Astrocyte (in vitro differentiated cells and primary cell): ENCODE data around the gene PTPRT. TPM values are rescaled to one million over a fixed set of nuclear protein-coding genes. Genes with fewer than 3 reads are reported as not detected.

Experiments
- DNase-seq: peaks from one replicate; pipeline ENCODE4 v3.0.0-alpha.2; 2010; ENCODE audit warnings: low read depth
- FAIRE-seq: peaks from 2 replicates; lab custom pipeline; 2011; peaks lifted over from hg19 to GRCh38; lab: Jason Lieb, UNC
- H2AFZ ChIP-seq: 2 replicates; pipeline ENCODE4 v1.6.0; 2012; ENCODE audit warnings: low read depth, low read length, inconsistent platforms
- H3K27ac ChIP-seq: 2 replicates; pipeline ENCODE4 v1.5.1; 2011; ENCODE audit warnings: low read depth, low read length, inconsistent platforms
- H3K27me3 ChIP-seq: 2 replicates; pipeline ENCODE4 v1.6.0; 2011; ENCODE audit warnings: low read length, inconsistent platforms; ENCODE audit not compliant: insufficient read depth
- H3K36me3 ChIP-seq: 2 replicates; pipeline ENCODE4 v1.5.1; 2011; ENCODE audit warnings: low read length, inconsistent platforms; ENCODE audit not compliant: insufficient read depth
- H3K4me1 ChIP-seq: 2 replicates; pipeline ENCODE4 v1.5.1; 2011; ENCODE audit warnings: low read length, inconsistent platforms; ENCODE audit not compliant: insufficient read depth
- H3K4me2 ChIP-seq: 2 replicates; pipeline ENCODE4 v1.6.0; 2012; ENCODE audit warnings: low read length, inconsistent platforms
- H3K4me3 ChIP-seq: 2 replicates; pipeline ENCODE4 v1.5.1; 2011; ENCODE audit warnings: low read depth, mild to moderate bottlenecking, low read length, inconsistent platforms; ENCODE audit not compliant: insufficient read depth
- H3K79me2 ChIP-seq: 2 replicates; pipeline ENCODE4 v1.6.0; 2012; ENCODE audit warnings: mild to moderate bottlenecking, low read length, inconsistent platforms; ENCODE audit not compliant: insufficient read depth
- H3K9ac ChIP-seq: 2 replicates; pipeline ENCODE4 v1.6.0; 2012; ENCODE audit warnings: mild to moderate bottlenecking, low read length, inconsistent platforms
- H3K9me3 ChIP-seq: 2 replicates; pipeline ENCODE4 v1.5.1; 2012; ENCODE audit warnings: low read depth, mild to moderate bottlenecking, low read length, inconsistent platforms; ENCODE audit not compliant: insufficient read depth
- H4K20me1 ChIP-seq: 2 replicates; pipeline ENCODE4 v1.6.0; 2012; ENCODE audit warnings: low read length, inconsistent platforms; ENCODE audit not compliant: insufficient read depth
- H3K27ac Mint-ChIP-seq: one replicate; pipeline ENCODE4 v1.8.0; 2021; ENCODE audit warnings: mild to moderate bottlenecking, mixed read lengths; ENCODE audit not compliant: unreplicated experiment
- H3K27me3 Mint-ChIP-seq: one replicate; pipeline ENCODE4 v1.8.0; 2021; ENCODE audit warnings: low read depth, mixed read lengths; ENCODE audit not compliant: unreplicated experiment
- H3K36me3 Mint-ChIP-seq: one replicate; pipeline ENCODE4 v1.8.0; 2021; ENCODE audit warnings: low read depth, mixed read lengths; ENCODE audit not compliant: unreplicated experiment
- H3K4me1 Mint-ChIP-seq: one replicate; pipeline ENCODE4 v1.8.0; 2021; ENCODE audit warnings: low read depth, mixed read lengths; ENCODE audit not compliant: unreplicated experiment
- H3K4me3 Mint-ChIP-seq: one replicate; pipeline ENCODE4 v1.8.0; 2021; ENCODE audit warnings: mild to moderate bottlenecking, moderate library complexity, mixed read lengths; ENCODE audit not compliant: unreplicated experiment
- H3K9me3 Mint-ChIP-seq: one replicate; pipeline ENCODE4 v1.8.0; 2021; ENCODE audit warnings: mild to moderate bottlenecking, mixed read lengths; ENCODE audit not compliant: unreplicated experiment
- EZH2 ChIP-seq: IDR thresholded peaks from 2 replicates; pipeline ENCODE4 v1.6.1; 2012; ENCODE audit warnings: mild to moderate bottlenecking, low read length, inconsistent platforms; ENCODE audit not compliant: insufficient read depth
- total RNA-seq: library from RNA; stranded (reverse); gene quantifications from 2 replicates; pipeline ENCODE4 v1.2.1, GENCODE V29; 2021
- TF ChIP-seq, protein P1 (sequence below): IDR thresholded peaks from 2 replicates; pipeline ENCODE4 v1.5.1; 2011; ENCODE audit warnings: low read depth, mild to moderate bottlenecking, inconsistent platforms, low read length, moderate library complexity; ENCODE audit not compliant: insufficient read depth

Gene PTPRT
- total RNA-seq, 1 donor from 2014 or later: 0.25 TPM

DNA sequence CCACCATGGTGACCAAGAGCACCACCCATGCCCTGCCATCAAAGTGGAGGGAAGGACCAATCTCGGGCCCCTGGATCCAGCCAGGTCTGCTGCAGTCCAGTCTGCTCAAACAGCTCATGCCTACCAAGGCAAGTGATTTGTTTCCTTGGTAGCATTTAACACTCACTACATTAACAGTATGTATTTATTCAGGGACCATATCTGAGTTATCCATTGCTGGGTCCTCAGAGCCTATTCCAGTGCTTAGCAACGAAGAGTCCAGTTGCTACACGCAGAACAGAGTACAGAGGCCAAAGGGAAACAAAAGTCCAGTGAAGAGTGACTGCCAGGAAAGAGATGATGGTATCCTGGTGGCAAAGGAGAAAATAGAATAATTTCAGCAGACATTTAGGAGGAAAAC, 352.2 kb downstream of the PTPRT start:
- DNase-seq (no peak), FAIRE-seq (no peak)
- Histone ChIP-seq H3K4me3 (no peak overlapping the region), H3K9ac (no peak overlapping the region), H4K20me1 (no peaks in the 10 kb centered on the region), H2AFZ (no peak overlapping the region), H3K9me3 (peaks cover 3% of the 10 kb centered on the region), H3K27ac (no peak overlapping the region), H3K79me2 (no peaks in the 10 kb centered on the region), H3K4me2 (no peak overlapping the region), H3K36me3 (no peaks in the 10 kb centered on the region), H3K27me3 (no peaks in the 10 kb centered on the region), H3K4me1 (no peaks in the 10 kb centered on the region)
- Mint-ChIP-seq H3K4me1 (no peaks in the 10 kb centered on the region), H3K27me3 (no peaks in the 10 kb centered on the region), H3K4me3 (no peak overlapping the region), H3K9me3 (peaks cover 7% of the 10 kb centered on the region), H3K27ac (no peak overlapping the region), H3K36me3 (no peaks in the 10 kb centered on the region)
- TF ChIP-seq, protein P1, sequence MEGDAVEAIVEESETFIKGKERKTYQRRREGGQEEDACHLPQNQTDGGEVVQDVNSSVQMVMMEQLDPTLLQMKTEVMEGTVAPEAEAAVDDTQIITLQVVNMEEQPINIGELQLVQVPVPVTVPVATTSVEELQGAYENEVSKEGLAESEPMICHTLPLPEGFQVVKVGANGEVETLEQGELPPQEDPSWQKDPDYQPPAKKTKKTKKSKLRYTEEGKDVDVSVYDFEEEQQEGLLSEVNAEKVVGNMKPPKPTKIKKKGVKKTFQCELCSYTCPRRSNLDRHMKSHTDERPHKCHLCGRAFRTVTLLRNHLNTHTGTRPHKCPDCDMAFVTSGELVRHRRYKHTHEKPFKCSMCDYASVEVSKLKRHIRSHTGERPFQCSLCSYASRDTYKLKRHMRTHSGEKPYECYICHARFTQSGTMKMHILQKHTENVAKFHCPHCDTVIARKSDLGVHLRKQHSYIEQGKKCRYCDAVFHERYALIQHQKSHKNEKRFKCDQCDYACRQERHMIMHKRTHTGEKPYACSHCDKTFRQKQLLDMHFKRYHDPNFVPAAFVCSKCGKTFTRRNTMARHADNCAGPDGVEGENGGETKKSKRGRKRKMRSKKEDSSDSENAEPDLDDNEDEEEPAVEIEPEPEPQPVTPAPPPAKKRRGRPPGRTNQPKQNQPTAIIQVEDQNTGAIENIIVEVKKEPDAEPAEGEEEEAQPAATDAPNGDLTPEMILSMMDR: no peak
- no peak for TF ChIP-seq EZH2

DNA sequence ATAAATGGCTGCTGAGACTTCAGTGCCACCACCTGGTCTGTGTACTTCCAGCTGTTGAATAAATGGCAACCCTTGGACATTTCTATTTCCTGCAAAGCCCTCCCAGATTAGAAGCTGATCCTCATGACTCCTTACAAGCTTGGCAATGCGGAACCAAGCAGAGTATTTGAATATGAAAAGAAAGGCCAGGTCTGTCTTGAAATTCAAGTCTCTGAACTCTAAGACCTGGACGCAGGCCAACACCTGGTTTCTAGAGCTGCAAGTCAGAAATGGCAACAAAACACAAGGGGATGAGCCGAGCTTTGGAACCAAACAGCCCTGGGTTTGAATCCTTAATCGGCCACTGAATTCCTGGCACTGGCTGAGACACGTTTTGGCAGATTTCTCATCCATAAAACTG, 353.4 kb downstream of the PTPRT start:
- Histone ChIP-seq H3K4me3 (no peak overlapping the region), H3K36me3 (no peaks in the 10 kb centered on the region), H4K20me1 (no peaks in the 10 kb centered on the region), H3K27me3 (no peaks in the 10 kb centered on the region), H3K9ac (no peak overlapping the region), H3K79me2 (no peaks in the 10 kb centered on the region), H3K4me2 (no peak overlapping the region), H3K27ac (no peak overlapping the region), H3K9me3 (peaks cover 3% of the 10 kb centered on the region), H3K4me1 (no peaks in the 10 kb centered on the region), H2AFZ (no peak overlapping the region)
- no peak for TF ChIP-seq EZH2
- TF ChIP-seq, protein P1: no peak
- Mint-ChIP-seq H3K27me3 (no peaks in the 10 kb centered on the region), H3K27ac (no peak overlapping the region), H3K36me3 (no peaks in the 10 kb centered on the region), H3K4me3 (no peak overlapping the region), H3K4me1 (no peaks in the 10 kb centered on the region), H3K9me3 (peaks cover 7% of the 10 kb centered on the region)
- no peak for DNase-seq
- FAIRE-seq: no peak

DNA sequence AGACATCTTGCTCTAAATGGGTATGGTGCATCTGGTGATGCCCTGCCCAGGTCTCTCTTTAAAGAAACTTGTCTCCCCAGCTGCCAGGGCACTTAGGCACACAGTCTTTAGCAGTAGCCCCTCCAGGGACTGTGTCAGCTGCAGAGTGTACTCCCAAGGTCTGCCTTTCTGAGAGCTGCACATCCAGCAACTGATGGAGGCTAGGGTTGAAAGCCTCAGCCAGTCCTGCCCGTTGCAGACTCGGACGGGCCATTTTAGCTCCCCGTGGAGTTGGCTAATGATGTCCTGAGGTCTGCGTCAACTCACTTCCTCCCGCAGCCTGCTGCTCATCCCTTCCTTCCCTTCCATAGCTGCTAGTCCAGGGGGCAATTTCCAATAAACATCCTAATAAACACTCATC, 381.8 kb downstream of the PTPRT start:
- Mint-ChIP-seq H3K27ac (no peak overlapping the region), H3K36me3 (no peaks in the 10 kb centered on the region), H3K27me3 (no peaks in the 10 kb centered on the region), H3K4me1 (no peaks in the 10 kb centered on the region), H3K9me3 (peaks cover 5% of the 10 kb centered on the region), H3K4me3 (no peak overlapping the region)
- Histone ChIP-seq H3K36me3 (no peaks in the 10 kb centered on the region), H3K27me3 (no peaks in the 10 kb centered on the region), H3K4me3 (no peak overlapping the region), H3K27ac (no peak overlapping the region), H3K4me1 (no peaks in the 10 kb centered on the region), H3K4me2 (no peak overlapping the region), H4K20me1 (no peaks in the 10 kb centered on the region), H3K9me3 (peaks cover 11% of the 10 kb centered on the region), H2AFZ (no peak overlapping the region), H3K79me2 (no peaks in the 10 kb centered on the region), H3K9ac (no peak overlapping the region)
- no peak for DNase-seq
- FAIRE-seq: no peak
- no peak for TF ChIP-seq EZH2
- TF ChIP-seq, protein P1: no peak
